HG03139 (cell line): ENCODE results near the gene MAN2C1.
"Not testable (repeated sequence)": the region's sequence is repeated elsewhere in the genome, so short reads cannot be mapped to it uniquely, and the experiment has no call there.

ENCODE experiments used
- ATAC-seq: cut with Tn5 transposase; IDR thresholded peaks from one replicate; pipeline ENCODE4 v1.9.1; 2021; ENCODE audit not compliant: unreplicated experiment

Gene MAN2C1

GRCh38 chr15:75361361-75361988, 6.9 kb downstream of the MAN2C1 start:
- no peak for ATAC-seq

- ATAC-seq, result no peak
Observed at GRCh38 chr15:75360856-75361255, 7.6 kb downstream of the MAN2C1 start.

- no peak for ATAC-seq
Observed at GRCh38 chr15:75360391-75360790, 8.0 kb downstream of the MAN2C1 start.

GRCh38 chr15:75359537-75360250, 8.7 kb downstream of the MAN2C1 start:
- no peak for ATAC-seq

- ATAC-seq, result no peak
Observed at GRCh38 chr15:75358771-75359536, 9.5 kb downstream of the MAN2C1 start.

- no peak for ATAC-seq
Observed at GRCh38 chr15:75357976-75358673, 10.3 kb downstream of the MAN2C1 start.

- ATAC-seq, result no peak
Observed at GRCh38 chr15:75356517-75356916, 11.9 kb downstream of the MAN2C1 start.

- ATAC-seq, result no peak
Observed at GRCh38 chr15:75356006-75356405, 12.4 kb downstream of the MAN2C1 start.

GRCh38 chr15:75355369-75355768, 13.0 kb downstream of the MAN2C1 start:
- no peak for ATAC-seq

GRCh38 chr15:75354454-75354853, 14.0 kb downstream of the MAN2C1 start:
- ATAC-seq, result no peak

- ATAC-seq, result no peak
Observed at GRCh38 chr15:75353604-75354003, 14.8 kb downstream of the MAN2C1 start.

- ATAC-seq, result no peak
Observed at GRCh38 chr15:75352186-75353080, 16.0 kb downstream of the MAN2C1 start.

- ATAC-seq, result no peak
Observed at GRCh38 chr15:75350601-75351361, 17.6 kb downstream of the MAN2C1 start.

- ATAC-seq, result no peak
Observed at GRCh38 chr15:75349851-75350588, 18.4 kb downstream of the MAN2C1 start.

- not testable (repeated sequence) for ATAC-seq
Observed at GRCh38 chr15:75349351-75349669, 19.1 kb downstream of the MAN2C1 start.

- ATAC-seq, result no peak
Observed at GRCh38 chr15:75348562-75349350, 19.7 kb downstream of the MAN2C1 start.

- ATAC-seq, result no peak
Observed at GRCh38 chr15:75348034-75348561, 20.3 kb downstream of the MAN2C1 start.
